Fibroblast of skin of back (primary cell): ENCODE measurements around the gene MS4A10. TPM values are rescaled to one million over a fixed set of nuclear protein-coding genes. Genes with fewer than 3 reads are reported as not detected.
"Not testable (repeated sequence)": the region's sequence is repeated elsewhere in the genome, so short reads cannot be mapped to it uniquely, and the experiment has no call there.

Source experiments
- DNase-seq: peaks from one replicate; pipeline ENCODE4 v3.0.0-alpha.2; 2013
- polyA plus RNA-seq, 2 experiments: library from polyadenylated mRNA; unstranded; fragments of 120-200 nt; gene quantifications; one replicate each; pipeline ENCODE4 v1.2.1, GENCODE V29; 2013; ENCODE audit not compliant: insufficient read length in 2 of 2

MS4A10 gene
- 0.07 TPM for polyA plus RNA-seq (2013, experiment 1 of 2; ENCODE audit: insufficient read length)
- polyA plus RNA-seq (2013, experiment 2 of 2; ENCODE audit: insufficient read length): not detected

GRCh38 chr11:60785136-60785535 lies at the start of gene MS4A10:
Gene MS4A10 (plus strand): TSS chr11:60785333. CDS start chr11:60790336, 5,003 bp downstream.
- no peak for DNase-seq

- DNase-seq: no peak
These were observed 46.0 kb upstream of the MS4A10 start for GRCh38 chr11:60739114-60739513.

- no peak for DNase-seq
These were observed 44.6 kb upstream of the MS4A10 start for GRCh38 chr11:60740573-60740972.

GRCh38 chr11:60741421-60741820 lies 43.7 kb upstream of the MS4A10 start:
- DNase-seq: no peak

GRCh38 chr11:60743058-60743457 lies 42.1 kb upstream of the MS4A10 start:
- no peak for DNase-seq

- no peak for DNase-seq
These were observed 41.0 kb upstream of the MS4A10 start for GRCh38 chr11:60744114-60744513.

GRCh38 chr11:60747359-60747873 lies 37.7 kb upstream of the MS4A10 start:
- no peak for DNase-seq

GRCh38 chr11:60748225-60748624 lies 36.9 kb upstream of the MS4A10 start:
- no peak for DNase-seq

- DNase-seq: no peak
These were observed 36.3 kb upstream of the MS4A10 start for GRCh38 chr11:60748821-60749220.

GRCh38 chr11:60750911-60751310 lies 34.2 kb upstream of the MS4A10 start:
- DNase-seq: no peak

- DNase-seq: no peak
These were observed 31.8 kb upstream of the MS4A10 start for GRCh38 chr11:60753309-60753708.

- DNase-seq: no peak
These were observed 30.2 kb upstream of the MS4A10 start for GRCh38 chr11:60754887-60755286.

- no peak for DNase-seq
These were observed 28.7 kb upstream of the MS4A10 start, which contains the start of gene MS4A15 for GRCh38 chr11:60756307-60757032. Gene MS4A15 (plus strand): TSS chr11:60756867. CDS start chr11:60763734, 6,867 bp downstream.

GRCh38 chr11:60757231-60757800 lies 27.8 kb upstream of the MS4A10 start:
- DNase-seq: no peak

GRCh38 chr11:60758671-60759070 lies 26.5 kb upstream of the MS4A10 start:
- not testable (repeated sequence) for DNase-seq

- not testable (repeated sequence) for DNase-seq
These were observed 25.5 kb upstream of the MS4A10 start for GRCh38 chr11:60759438-60760225.

GRCh38 chr11:60761436-60762190 lies 23.5 kb upstream of the MS4A10 start:
- DNase-seq: no peak

- no peak for DNase-seq
These were observed 22.1 kb upstream of the MS4A10 start for GRCh38 chr11:60762851-60763691.

GRCh38 chr11:60763692-60764369 lies 21.3 kb upstream of the MS4A10 start:
- DNase-seq: no peak

GRCh38 chr11:60764879-60765278 lies 20.3 kb upstream of the MS4A10 start:
- DNase-seq: no peak

GRCh38 chr11:60765355-60765754 lies 19.8 kb upstream of the MS4A10 start:
- DNase-seq: no peak
